Epithelial cell of esophagus (primary cell): ENCODE measurements around the gene WDFY2.

Experiments used
- DNase-seq: peaks from one replicate; pipeline ENCODE4 v3.0.0; 2010; ENCODE audit warnings: low read depth
- H3K4me3 ChIP-seq: 2 replicates; pipeline ENCODE4 v1.5.1; 2011; ENCODE audit warnings: mild to moderate bottlenecking, low read length, control low read depth
- CTCF ChIP-seq: IDR thresholded peaks from 2 replicates; pipeline ENCODE4 v1.5.1; 2011; ENCODE audit warnings: low read depth, mild to moderate bottlenecking, low read length, control low read depth, inconsistent platforms; ENCODE audit not compliant: insufficient read depth; ENCODE audit errors: missing control alignments

WDFY2 gene

GRCh38 chr13:51758691-51759090 is 174.4 kb downstream of the WDFY2 start:
- no peak for TF ChIP-seq CTCF
- no peak overlapping the region for H3K4me3 ChIP-seq
- DNase-seq = no peak

DNA sequence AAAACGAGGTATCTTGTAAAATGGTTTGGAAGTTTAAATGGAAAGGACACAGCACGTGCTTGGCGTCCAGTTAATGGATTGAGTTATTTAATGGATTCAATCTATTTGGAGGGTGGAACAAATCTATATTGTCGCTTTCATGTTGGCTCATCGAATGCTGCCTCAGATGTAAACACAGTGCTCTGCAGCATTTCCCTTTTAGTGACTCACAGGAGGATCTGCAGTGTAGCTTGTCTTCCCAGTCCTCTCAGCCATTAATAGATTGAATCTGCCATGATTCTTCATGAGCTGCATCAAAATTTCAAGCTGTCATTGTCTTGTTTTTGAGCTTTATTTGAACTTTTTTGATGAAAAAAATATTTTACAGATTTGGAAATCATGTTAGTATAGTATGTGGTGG is 175.0 kb downstream of the WDFY2 start:
- TF ChIP-seq CTCF = no peak
- DNase-seq = peak; percentile 39
- no peak overlapping the region for H3K4me3 ChIP-seq

- DNase-seq = no peak
- H3K4me3 ChIP-seq = no peak overlapping the region
- TF ChIP-seq CTCF = no peak
Measured at GRCh38 chr13:51760592-51760991, 176.3 kb downstream of the WDFY2 start.

DNA sequence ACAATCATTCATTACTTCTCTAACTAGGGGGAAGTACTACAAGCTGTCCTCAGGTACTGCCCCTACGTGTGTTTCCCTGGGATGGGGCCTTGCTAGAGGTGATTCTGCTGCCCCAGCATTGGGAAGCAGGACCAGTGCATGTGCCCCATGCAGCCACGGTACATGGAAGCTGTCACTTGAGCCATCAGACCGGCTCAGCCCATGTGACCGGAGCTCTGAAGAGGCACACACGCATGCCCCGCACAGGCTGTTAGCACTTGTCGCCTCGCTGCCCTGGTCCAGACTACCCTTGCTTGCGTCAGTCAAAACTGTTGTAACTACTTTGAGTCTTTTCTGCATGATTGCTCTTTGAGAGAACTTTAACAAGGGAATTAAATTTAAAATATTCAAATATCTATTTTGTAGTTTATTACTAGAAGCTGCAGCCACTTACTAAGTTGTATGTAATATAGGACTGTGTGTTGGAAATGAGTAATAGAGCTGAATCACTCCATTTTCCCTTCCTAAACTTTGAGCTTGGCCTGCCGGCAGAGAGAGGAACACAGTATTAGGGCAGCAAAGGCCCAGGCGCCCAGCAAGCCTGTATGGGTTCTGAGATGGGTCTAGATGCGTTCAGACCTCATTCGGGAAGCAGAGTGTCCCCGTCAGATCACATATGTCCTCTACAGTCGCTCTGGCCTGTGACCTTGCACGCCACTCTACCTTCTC is 177.5 kb downstream of the WDFY2 start:
- no peak overlapping the region for H3K4me3 ChIP-seq
- no peak for DNase-seq
- TF ChIP-seq CTCF = no peak

GRCh38 chr13:51763486-51763885 is 179.2 kb downstream of the WDFY2 start:
- TF ChIP-seq CTCF = no peak
- DNase-seq = no peak
- H3K4me3 ChIP-seq = no peak overlapping the region

- DNase-seq = no peak
- TF ChIP-seq CTCF = no peak
- no peak overlapping the region for H3K4me3 ChIP-seq
Measured at GRCh38 chr13:51764184-51765141, 180.2 kb downstream of the WDFY2 start.
